Lower leg skin (tissue), 3 donors: ENCODE results near the gene AK2.

ENCODE experiments used
- POLR2A ChIP-seq, 2 donors: fragments of 450-650 bp; IDR thresholded peaks; one replicate each; pipeline ENCODE4 v1.6.1; 2016 to 2017; ENCODE audit warnings: antibody characterized with exemption in 2 of 2, mild to moderate bottlenecking in 1 of 2, moderate library complexity in 1 of 2
- TF ChIP-seq, protein P1 (sequence below), 3 donors: fragments of 450-650 bp; IDR thresholded peaks; one replicate each; pipeline ENCODE4 v1.5.1; 2016; ENCODE audit warnings: antibody characterized with exemption in 3 of 3, mild to moderate bottlenecking in 3 of 3, moderate library complexity in 2 of 3

DNA sequence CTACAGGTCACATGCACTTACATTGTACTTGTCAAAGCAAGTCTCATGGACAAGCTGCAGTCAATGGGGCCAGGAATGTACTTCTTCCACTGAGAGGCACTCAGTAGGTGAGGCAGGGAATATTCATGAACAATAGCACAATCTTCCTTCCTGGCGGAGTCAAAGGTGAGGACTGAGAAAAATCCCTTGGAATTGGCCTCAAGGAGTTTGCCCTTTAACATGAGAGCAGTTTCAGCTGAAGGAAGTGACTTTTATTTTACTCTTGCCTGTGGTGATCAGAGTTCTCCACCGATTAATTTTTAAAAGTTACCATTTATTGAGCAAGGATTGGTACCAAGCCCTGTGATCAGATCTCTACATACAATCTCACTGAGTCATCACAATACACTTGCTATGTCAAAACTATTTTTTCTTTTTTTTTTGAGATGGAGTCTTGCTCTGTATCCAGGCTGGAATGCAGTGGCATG, 11.2 kb upstream of the AK2 start:
- TF ChIP-seq, protein P1, sequence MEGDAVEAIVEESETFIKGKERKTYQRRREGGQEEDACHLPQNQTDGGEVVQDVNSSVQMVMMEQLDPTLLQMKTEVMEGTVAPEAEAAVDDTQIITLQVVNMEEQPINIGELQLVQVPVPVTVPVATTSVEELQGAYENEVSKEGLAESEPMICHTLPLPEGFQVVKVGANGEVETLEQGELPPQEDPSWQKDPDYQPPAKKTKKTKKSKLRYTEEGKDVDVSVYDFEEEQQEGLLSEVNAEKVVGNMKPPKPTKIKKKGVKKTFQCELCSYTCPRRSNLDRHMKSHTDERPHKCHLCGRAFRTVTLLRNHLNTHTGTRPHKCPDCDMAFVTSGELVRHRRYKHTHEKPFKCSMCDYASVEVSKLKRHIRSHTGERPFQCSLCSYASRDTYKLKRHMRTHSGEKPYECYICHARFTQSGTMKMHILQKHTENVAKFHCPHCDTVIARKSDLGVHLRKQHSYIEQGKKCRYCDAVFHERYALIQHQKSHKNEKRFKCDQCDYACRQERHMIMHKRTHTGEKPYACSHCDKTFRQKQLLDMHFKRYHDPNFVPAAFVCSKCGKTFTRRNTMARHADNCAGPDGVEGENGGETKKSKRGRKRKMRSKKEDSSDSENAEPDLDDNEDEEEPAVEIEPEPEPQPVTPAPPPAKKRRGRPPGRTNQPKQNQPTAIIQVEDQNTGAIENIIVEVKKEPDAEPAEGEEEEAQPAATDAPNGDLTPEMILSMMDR (IDR thresholded peaks at IDR 0.05) = no peak
- TF ChIP-seq POLR2A (IDR thresholded peaks at IDR 0.05) = no peak
